ENCODE results near the gene ETV6.
"Not testable (repeated sequence)": the region's sequence is repeated elsewhere in the genome, so short reads cannot be mapped to it uniquely, and the experiment has no call there.

Gene ETV6

DNA sequence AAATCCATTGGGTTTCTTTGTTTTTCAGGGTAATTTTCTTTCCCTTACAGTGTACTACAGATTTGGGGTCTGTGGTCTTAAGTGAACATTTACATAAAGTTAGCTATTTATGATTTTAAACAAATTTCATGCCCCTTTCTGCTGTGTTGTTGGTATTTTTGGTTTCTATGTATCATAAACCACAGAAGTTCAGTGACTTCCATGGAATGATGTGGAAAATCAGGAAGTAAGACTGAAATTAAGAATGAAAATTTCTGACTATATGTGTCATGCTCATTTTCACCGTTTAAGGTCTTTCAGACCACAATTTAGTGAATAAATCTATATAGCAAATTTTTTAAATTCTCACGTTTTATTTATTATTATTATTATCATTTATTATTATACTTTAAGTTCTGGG lies 31.7 kb downstream of the ETV6 start:
- Histone ChIP-seq H3K36me3 (no peaks in the 10 kb centered on the region), H3K9me3 (ENCODE audit: severe bottlenecking) (no peaks in the 10 kb centered on the region), H3K4me3 (ENCODE audit: low read depth, low read length) (no peak overlapping the region), H3K27me3 (ENCODE audit: insufficient read depth, low read depth, severe bottlenecking) (no peaks in the 10 kb centered on the region), H3K27ac (no peak overlapping the region)
- DNase-seq = no peak
- TF ChIP-seq, protein P1, sequence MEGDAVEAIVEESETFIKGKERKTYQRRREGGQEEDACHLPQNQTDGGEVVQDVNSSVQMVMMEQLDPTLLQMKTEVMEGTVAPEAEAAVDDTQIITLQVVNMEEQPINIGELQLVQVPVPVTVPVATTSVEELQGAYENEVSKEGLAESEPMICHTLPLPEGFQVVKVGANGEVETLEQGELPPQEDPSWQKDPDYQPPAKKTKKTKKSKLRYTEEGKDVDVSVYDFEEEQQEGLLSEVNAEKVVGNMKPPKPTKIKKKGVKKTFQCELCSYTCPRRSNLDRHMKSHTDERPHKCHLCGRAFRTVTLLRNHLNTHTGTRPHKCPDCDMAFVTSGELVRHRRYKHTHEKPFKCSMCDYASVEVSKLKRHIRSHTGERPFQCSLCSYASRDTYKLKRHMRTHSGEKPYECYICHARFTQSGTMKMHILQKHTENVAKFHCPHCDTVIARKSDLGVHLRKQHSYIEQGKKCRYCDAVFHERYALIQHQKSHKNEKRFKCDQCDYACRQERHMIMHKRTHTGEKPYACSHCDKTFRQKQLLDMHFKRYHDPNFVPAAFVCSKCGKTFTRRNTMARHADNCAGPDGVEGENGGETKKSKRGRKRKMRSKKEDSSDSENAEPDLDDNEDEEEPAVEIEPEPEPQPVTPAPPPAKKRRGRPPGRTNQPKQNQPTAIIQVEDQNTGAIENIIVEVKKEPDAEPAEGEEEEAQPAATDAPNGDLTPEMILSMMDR (IDR thresholded peaks at IDR 0.05; ENCODE audit: low read depth, low read length) = no peak

DNA sequence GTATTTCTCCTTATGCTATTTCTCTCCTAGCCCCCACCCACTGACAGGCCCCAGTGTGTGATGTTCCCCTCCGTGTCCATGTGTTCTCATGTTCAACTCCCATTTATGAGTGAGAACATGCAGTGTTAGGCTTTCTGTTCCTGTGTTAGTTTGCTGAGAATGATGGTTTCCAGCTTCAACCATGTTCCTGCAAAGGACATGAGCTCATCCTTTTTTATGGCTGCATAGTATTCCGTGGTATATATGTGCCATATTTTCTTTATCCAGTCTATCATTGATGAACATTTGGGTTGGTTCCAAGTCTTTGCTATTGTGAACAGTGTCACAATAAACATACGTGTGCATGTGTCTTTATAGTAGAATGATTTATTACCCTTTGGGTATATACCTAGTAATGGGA lies 32.2 kb downstream of the ETV6 start:
- H3K4me3 ChIP-seq (ENCODE audit: low read depth, low read length) = not testable (repeated sequence)

DNA sequence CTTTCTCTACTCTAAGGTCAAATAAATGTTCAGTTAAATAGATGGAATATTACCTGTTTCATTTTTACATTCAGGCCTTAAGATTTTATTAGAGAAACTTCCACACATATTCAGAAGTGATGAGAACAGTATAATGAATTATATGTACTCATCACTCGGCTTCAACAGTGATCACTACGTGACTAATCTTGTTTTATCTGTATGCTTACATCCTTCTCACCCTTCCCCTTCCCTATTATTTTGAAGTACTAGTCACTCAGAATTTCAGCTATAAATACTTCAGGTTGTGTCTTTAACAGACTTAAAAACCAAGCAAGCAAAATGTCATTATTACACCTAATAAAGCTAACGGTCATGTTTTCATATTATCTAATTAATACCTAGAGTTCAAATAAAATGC lies 34.9 kb downstream of the ETV6 start:
- no peaks in the 10 kb centered on the region for H3K36me3 ChIP-seq
- no peak overlapping the region for H3K27ac ChIP-seq
- no peaks in the 10 kb centered on the region for H3K27me3 ChIP-seq (ENCODE audit: insufficient read depth, low read depth, severe bottlenecking)

More for the DNA sequence above, 32.2 kb downstream of the ETV6 start:
- H3K9me3 ChIP-seq (ENCODE audit: severe bottlenecking); H3K27ac ChIP-seq; H3K27me3 ChIP-seq (ENCODE audit: insufficient read depth, low read depth, severe bottlenecking); H3K36me3 ChIP-seq; DNase-seq: not testable (repeated sequence)

DNA sequence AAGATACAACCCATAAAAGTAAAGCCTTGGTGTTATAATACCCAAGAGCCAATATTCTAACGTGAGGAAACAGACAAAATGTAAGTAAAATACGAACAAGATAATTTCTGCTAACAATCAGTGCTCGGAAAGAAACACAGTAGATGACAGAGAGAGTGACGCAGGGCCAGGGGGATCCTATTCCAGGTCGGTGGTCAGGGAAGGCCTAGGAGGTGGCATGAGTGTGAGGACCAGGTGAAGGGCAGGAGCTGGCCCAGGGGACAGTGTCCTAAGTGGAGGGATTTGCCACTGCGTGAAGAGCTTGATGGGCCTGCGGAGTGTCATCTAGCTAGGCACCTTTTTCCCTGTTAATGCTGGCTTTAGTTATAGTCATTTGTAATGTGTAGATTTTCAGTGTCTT lies 35.3 kb downstream of the ETV6 start:
- Histone ChIP-seq H3K36me3 (no peaks in the 10 kb centered on the region), H3K4me3 (ENCODE audit: low read depth, low read length) (no peak overlapping the region), H3K27ac (no peak overlapping the region), H3K9me3 (ENCODE audit: severe bottlenecking) (no peaks in the 10 kb centered on the region), H3K27me3 (ENCODE audit: insufficient read depth, low read depth, severe bottlenecking) (no peaks in the 10 kb centered on the region)
- TF ChIP-seq, protein P1 (IDR thresholded peaks at IDR 0.05; ENCODE audit: low read depth, low read length) = no peak
- no peak for DNase-seq

More for the DNA sequence above, 34.9 kb downstream of the ETV6 start:
- DNase-seq = no peak
- TF ChIP-seq, protein P1 (IDR thresholded peaks at IDR 0.05; ENCODE audit: low read depth, low read length) = no peak
- H3K4me3 ChIP-seq (ENCODE audit: low read depth, low read length) = no peak overlapping the region
- no peaks in the 10 kb centered on the region for H3K9me3 ChIP-seq (ENCODE audit: severe bottlenecking)

DNA sequence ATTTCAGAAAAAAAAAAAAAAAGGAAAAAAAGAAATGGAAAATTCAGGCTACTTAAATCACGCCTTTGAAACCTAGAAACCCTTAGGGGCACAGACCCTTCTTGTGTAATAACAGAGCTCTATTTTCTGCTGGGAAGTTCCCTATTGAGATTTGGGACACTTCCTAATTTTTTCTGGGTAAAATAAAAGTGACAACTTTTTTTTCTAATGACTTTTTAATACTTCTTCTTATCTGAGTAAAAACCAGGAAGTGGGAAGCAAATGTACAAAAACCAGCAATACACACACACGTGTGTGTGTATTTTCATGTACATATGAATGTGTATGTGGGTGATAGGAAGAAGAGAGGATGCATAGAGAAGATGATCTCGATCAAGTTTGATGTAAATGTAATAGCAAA lies 35.8 kb downstream of the ETV6 start:
- Histone ChIP-seq H3K27me3 (ENCODE audit: insufficient read depth, low read depth, severe bottlenecking) (no peaks in the 10 kb centered on the region), H3K36me3 (no peaks in the 10 kb centered on the region), H3K27ac (no peak overlapping the region), H3K9me3 (ENCODE audit: severe bottlenecking) (no peaks in the 10 kb centered on the region), H3K4me3 (ENCODE audit: low read depth, low read length) (no peak overlapping the region)
- TF ChIP-seq, protein P1 (IDR thresholded peaks at IDR 0.05; ENCODE audit: low read depth, low read length) = no peak
- DNase-seq = no peak

DNA sequence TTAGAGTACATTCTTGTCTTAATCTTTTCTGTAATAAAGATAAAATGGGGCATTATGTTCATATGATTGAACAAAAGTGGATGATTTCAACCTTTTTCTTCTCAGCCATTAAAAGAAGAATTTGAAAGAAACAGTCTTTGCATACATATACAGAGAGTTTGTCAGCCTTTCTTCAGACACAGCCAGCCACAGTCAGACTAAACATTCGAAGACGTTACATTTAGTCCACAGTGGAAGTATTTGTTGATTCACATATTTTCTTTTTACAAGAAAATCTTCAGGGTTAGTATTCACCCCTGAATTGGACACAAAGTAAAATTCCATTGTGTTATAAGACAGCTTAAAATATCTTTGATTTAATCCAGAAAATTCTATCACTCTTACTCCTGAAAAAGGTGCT lies 36.2 kb downstream of the ETV6 start:
- Histone ChIP-seq H3K27ac (no peak overlapping the region), H3K9me3 (ENCODE audit: severe bottlenecking) (no peaks in the 10 kb centered on the region), H3K4me3 (ENCODE audit: low read depth, low read length) (no peak overlapping the region), H3K27me3 (ENCODE audit: insufficient read depth, low read depth, severe bottlenecking) (no peaks in the 10 kb centered on the region), H3K36me3 (no peaks in the 10 kb centered on the region)
- TF ChIP-seq, protein P1 (IDR thresholded peaks at IDR 0.05; ENCODE audit: low read depth, low read length) = no peak
- DNase-seq = no peak
